ENCODE measurements around the gene MTA1. TPM values are rescaled to one million over a fixed set of nuclear protein-coding genes. Genes with fewer than 3 reads are reported as not detected.
A peak's percentile ranks its signal among the peaks of the same experiment; 100 is the strongest.

MTA1 gene
- polyA plus RNA-seq, 1 of the 3 experiments (the other 2 are of a cell fraction): 96.3 TPM

- 97% methylated on average over 7 of the region's 33 CpGs for WGBS (ENCODE audit: low lambda C conversion rate)
Measured at GRCh38 chr14:105439710-105440553, 20.3 kb downstream of the MTA1 start.

GRCh38 chr14:105440554-105440900, 20.9 kb downstream of the MTA1 start:
- H3K79me2 ChIP-seq (ENCODE audit: insufficient read depth): peaks cover 65% of the 10 kb centered on the region
- CTCF ChIA-PET: interaction anchor here (0.6 to 3.0 kb wide), 3 partner anchors 40 to 108 kb away, joined by 3 to 11 read pairs (median 4); no protein-coding TSS in a partner anchor
- no peak overlapping the region for H3K4me3 ChIP-seq (ENCODE audit: low read depth in 2 of 2, low read length in 1 of 2)
- no peaks in the 10 kb centered on the region for H3F3A ChIP-seq (replicated peaks; ENCODE audit: insufficient read depth)
- H3K9ac ChIP-seq: no peak overlapping the region
- DNase-seq: no peak
- no peaks in the 10 kb centered on the region for H3K27me3 ChIP-seq (ENCODE audit: insufficient read depth)
- H3K4me1 ChIP-seq (ENCODE audit: control insufficient read depth in 1 of 2, insufficient read depth in 2 of 2, low read depth in 1 of 2, low read length in 1 of 2): peaks cover 0 to 8% of the 10 kb centered on the region in 2 experiments; a peak in 1 of 4 replicates
- peaks cover 3 to 34% of the 10 kb centered on the region in 2 experiments for H3K36me3 ChIP-seq (replicated peaks in 1 of 2; ENCODE audit: control insufficient read depth in 1 of 2, insufficient read depth in 2 of 2, low read length in 1 of 2)
- no peak overlapping the region for H3K27ac ChIP-seq (ENCODE audit: low read depth in 2 of 2, low read length in 1 of 2)
- POLR2A ChIA-PET: no interaction called here
- H3K9me2 ChIP-seq: no peaks in the 10 kb centered on the region
- H4K20me1 ChIP-seq (ENCODE audit: insufficient read depth): peaks cover 54% of the 10 kb centered on the region
- no peak overlapping the region for H2AFZ ChIP-seq (ENCODE audit: low read depth)
- 100% methylated on average over 14 of the region's 15 CpGs for WGBS (ENCODE audit: low lambda C conversion rate)
- no peaks in the 10 kb centered on the region for H3K9me3 ChIP-seq
- no peak overlapping the region for H3K4me2 ChIP-seq
- TF ChIP-seq TAF1 (IDR thresholded peaks at IDR 0.05; ENCODE audit: borderline replicate concordance, low read depth, low read length) (no peak), POLR2AphosphoS5 (IDR thresholded peaks at IDR 0.05; ENCODE audit: low read depth, low read length) (no peak), RFX5 (IDR thresholded peaks at IDR 0.05; ENCODE audit: low read length) (no peak), TCF12 (IDR thresholded peaks at IDR 0.05) (no peak), JUND (IDR thresholded peaks at IDR 0.05) (no peak), NFIC (IDR thresholded peaks at IDR 0.05; ENCODE audit: borderline replicate concordance) (no peak), RXRA (IDR thresholded peaks at IDR 0.05; ENCODE audit: borderline replicate concordance, low read depth) (no peak), MEF2A (IDR thresholded peaks at IDR 0.05; ENCODE audit: borderline replicate concordance, low read depth) (no peak), PBX3 (IDR thresholded peaks at IDR 0.05) (no peak), NRF1 (IDR thresholded peaks at IDR 0.05; ENCODE audit: low read depth, low read length) (no peak), MXI1 (IDR thresholded peaks at IDR 0.05; ENCODE audit: low read depth, low read length) (no peak), TEAD4 (IDR thresholded peaks at IDR 0.05; ENCODE audit: borderline replicate concordance, insufficient read depth) (no peak), FOXM1 (IDR thresholded peaks at IDR 0.05; ENCODE audit: low read depth) (no peak), YY1 (IDR thresholded peaks at IDR 0.05; ENCODE audit: low read depth) (no peak)

More at GRCh38 chr14:105439710-105440553, 20.3 kb downstream of the MTA1 start:
- H3K9me2 ChIP-seq: no peaks in the 10 kb centered on the region
- no peak overlapping the region for H3K9ac ChIP-seq
- H3K9me3 ChIP-seq: no peaks in the 10 kb centered on the region
- H3K27ac ChIP-seq (ENCODE audit: low read depth in 2 of 2, low read length in 1 of 2): no peak overlapping the region
- H2AFZ ChIP-seq (ENCODE audit: low read depth): no peak overlapping the region
- DNase-seq: peak; percentile 68
- TF ChIP-seq TEAD4 (IDR thresholded peaks at IDR 0.05; ENCODE audit: borderline replicate concordance, insufficient read depth): no peak
- TF ChIP-seq EP300 (IDR thresholded peaks at IDR 0.05; ENCODE audit: borderline replicate concordance in 1 of 2, low read depth in 1 of 2, low read length in 1 of 2): no peak
- TF ChIP-seq IRF3 (IDR thresholded peaks at IDR 0.05; ENCODE audit: low read depth, low read length): no peak
- no peak for TF ChIP-seq USF1 (IDR thresholded peaks at IDR 0.05; ENCODE audit: borderline replicate concordance, low read depth)
- TF ChIP-seq PBX3 (IDR thresholded peaks at IDR 0.05): no peak
- no peak for TF ChIP-seq FOSL2 (IDR thresholded peaks at IDR 0.05; ENCODE audit: borderline replicate concordance, low read depth)
- no peak for TF ChIP-seq MEF2A (IDR thresholded peaks at IDR 0.05; ENCODE audit: borderline replicate concordance, low read depth)
- no peak for TF ChIP-seq NFIC (IDR thresholded peaks at IDR 0.05; ENCODE audit: borderline replicate concordance)
- no peak for TF ChIP-seq RFX5 (IDR thresholded peaks at IDR 0.05; ENCODE audit: low read length)
- TF ChIP-seq SIN3A (IDR thresholded peaks at IDR 0.05; ENCODE audit: borderline replicate concordance, low read depth, low read length): no peak
- TF ChIP-seq CHD2 (IDR thresholded peaks at IDR 0.05; ENCODE audit: low read length, partially characterized antibody): no peak
- TF ChIP-seq GATA2 (CRISPR knock-in tag; IDR thresholded peaks at IDR 0.05): no peak
- peaks cover 60% of the 10 kb centered on the region for H4K20me1 ChIP-seq (ENCODE audit: insufficient read depth)
- ChIA-PET CTCF (interaction anchor here (3.0 to 3.5 kb wide), 2 partner anchors 8 to 50 kb away, joined by 11 to 18 read pairs; no protein-coding TSS in a partner anchor), POLR2A (no interaction called here)
- no peaks in the 10 kb centered on the region for H3F3A ChIP-seq (replicated peaks; ENCODE audit: insufficient read depth)
- peaks cover 0 to 8% of the 10 kb centered on the region in 2 experiments; a peak in 1 of 4 replicates for H3K4me1 ChIP-seq (ENCODE audit: control insufficient read depth in 1 of 2, insufficient read depth in 2 of 2, low read depth in 1 of 2, low read length in 1 of 2)
- no peak overlapping the region for H3K4me3 ChIP-seq (ENCODE audit: low read depth in 2 of 2, low read length in 1 of 2)
- peaks cover 3 to 30% of the 10 kb centered on the region in 2 experiments for H3K36me3 ChIP-seq (replicated peaks in 1 of 2; ENCODE audit: control insufficient read depth in 1 of 2, insufficient read depth in 2 of 2, low read length in 1 of 2)
- peaks cover 68% of the 10 kb centered on the region for H3K79me2 ChIP-seq (ENCODE audit: insufficient read depth)
- H3K4me2 ChIP-seq: no peak overlapping the region
- H3K27me3 ChIP-seq (ENCODE audit: insufficient read depth): no peaks in the 10 kb centered on the region
